B cell (primary cell): ENCODE measurements around the gene SMIM13.

ENCODE experiments used
- EZH2 ChIP-seq: IDR thresholded peaks from 2 replicates; pipeline ENCODE4 v1.6.1; 2012; ENCODE audit warnings: borderline replicate concordance, low read depth, mild to moderate bottlenecking, moderate library complexity, low read length; ENCODE audit not compliant: insufficient read depth, poor library complexity, severe bottlenecking
- TF ChIP-seq, protein P1 (sequence below): fragments of 200-600 bp; IDR thresholded peaks from one replicate; pipeline ENCODE4 v1.8.0; 2022; ENCODE audit warnings: antibody characterized with exemption, mild to moderate bottlenecking

DNA sequence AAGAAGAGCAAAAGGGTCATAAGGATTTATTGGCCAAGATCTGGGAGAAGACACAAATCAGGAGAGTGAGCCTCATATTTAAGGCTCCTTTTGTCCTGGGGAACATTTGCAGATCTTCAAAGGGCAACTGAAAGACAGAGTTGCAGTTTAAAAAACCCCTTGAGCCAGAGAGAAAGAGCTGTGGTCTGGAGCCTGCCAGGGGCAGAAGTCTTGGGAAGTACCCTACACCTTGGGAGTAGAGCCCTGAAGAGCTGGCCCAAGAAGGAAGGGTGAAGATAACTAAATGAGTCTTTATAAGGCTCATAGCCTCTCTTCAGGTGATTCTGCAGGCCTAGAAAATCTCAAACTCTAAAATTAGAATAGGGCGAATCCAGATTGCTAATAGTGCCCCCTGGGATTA is 57.9 kb downstream of the SMIM13 start:
- TF ChIP-seq, protein P1, sequence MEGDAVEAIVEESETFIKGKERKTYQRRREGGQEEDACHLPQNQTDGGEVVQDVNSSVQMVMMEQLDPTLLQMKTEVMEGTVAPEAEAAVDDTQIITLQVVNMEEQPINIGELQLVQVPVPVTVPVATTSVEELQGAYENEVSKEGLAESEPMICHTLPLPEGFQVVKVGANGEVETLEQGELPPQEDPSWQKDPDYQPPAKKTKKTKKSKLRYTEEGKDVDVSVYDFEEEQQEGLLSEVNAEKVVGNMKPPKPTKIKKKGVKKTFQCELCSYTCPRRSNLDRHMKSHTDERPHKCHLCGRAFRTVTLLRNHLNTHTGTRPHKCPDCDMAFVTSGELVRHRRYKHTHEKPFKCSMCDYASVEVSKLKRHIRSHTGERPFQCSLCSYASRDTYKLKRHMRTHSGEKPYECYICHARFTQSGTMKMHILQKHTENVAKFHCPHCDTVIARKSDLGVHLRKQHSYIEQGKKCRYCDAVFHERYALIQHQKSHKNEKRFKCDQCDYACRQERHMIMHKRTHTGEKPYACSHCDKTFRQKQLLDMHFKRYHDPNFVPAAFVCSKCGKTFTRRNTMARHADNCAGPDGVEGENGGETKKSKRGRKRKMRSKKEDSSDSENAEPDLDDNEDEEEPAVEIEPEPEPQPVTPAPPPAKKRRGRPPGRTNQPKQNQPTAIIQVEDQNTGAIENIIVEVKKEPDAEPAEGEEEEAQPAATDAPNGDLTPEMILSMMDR = no peak
- TF ChIP-seq EZH2 = no peak
